ENCODE data around the gene VN1R5.

- no peak for TF ChIP-seq ZNF707 (tag by site-specific recombination; IDR thresholded peaks at IDR 0.05)
- TF ChIP-seq ZNF37A (tag by site-specific recombination; IDR thresholded peaks at IDR 0.05): no peak
- no peak for TF ChIP-seq ZNF76 (tag by site-specific recombination; IDR thresholded peaks at IDR 0.05; ENCODE audit: borderline replicate concordance, low read depth)
- no peak for TF ChIP-seq YY1 (tag by site-specific recombination; IDR thresholded peaks at IDR 0.05)
- TF ChIP-seq CTCF (tag by site-specific recombination; IDR thresholded peaks at IDR 0.05): no peak
- TF ChIP-seq ZNF558 (tag by site-specific recombination; IDR thresholded peaks at IDR 0.05): no peak
- no peak for TF ChIP-seq MYNN (tag by site-specific recombination; IDR thresholded peaks at IDR 0.05; ENCODE audit: borderline replicate concordance)
Measured at GRCh38 chr1:247294282-247294681, 38.4 kb downstream of the VN1R5 start.

Measured in HEK293 (cell line).